Endodermal cell (in vitro differentiated cells): ENCODE data around the gene ARHGEF12. TPM values are rescaled to one million over a fixed set of nuclear protein-coding genes. Genes with fewer than 3 reads are reported as not detected.

ENCODE experiments used
- DNase-seq: peaks from one replicate; pipeline ENCODE4 v3.0.0-alpha.2; 2017
- H3K27ac ChIP-seq: 2 replicates; pipeline ENCODE4 v1.5.1; 2013; ENCODE audit warnings: mild to moderate bottlenecking, low read depth, low read length, moderate library complexity
- H3K27me3 ChIP-seq: 2 replicates; pipeline ENCODE4 v1.6.1; 2013; ENCODE audit warnings: mild to moderate bottlenecking, low read length, moderate library complexity; ENCODE audit not compliant: insufficient read depth, control insufficient read depth, poor library complexity, severe bottlenecking
- H3K36me3 ChIP-seq: 2 replicates; pipeline ENCODE4 v1.7.0; 2013; ENCODE audit warnings: mild to moderate bottlenecking, low read length, moderate library complexity; ENCODE audit not compliant: control insufficient read depth, insufficient read depth
- H3K4me1 ChIP-seq: one replicate; pipeline ENCODE4 v1.7.0; 2013; ENCODE audit warnings: low read length; ENCODE audit not compliant: control insufficient read depth, insufficient read depth
- H3K4me3 ChIP-seq: 2 replicates; pipeline ENCODE4 v1.5.1; 2013; ENCODE audit warnings: mild to moderate bottlenecking, low read length, moderate library complexity
- H3K9ac ChIP-seq: 2 replicates; pipeline ENCODE4 v1.6.1; 2013; ENCODE audit warnings: mild to moderate bottlenecking, low read length, moderate library complexity; ENCODE audit not compliant: poor library complexity, severe bottlenecking; ENCODE audit errors: extremely low read depth
- H3K9me3 ChIP-seq: 2 replicates; pipeline ENCODE4 v1.6.1; 2013; ENCODE audit warnings: mild to moderate bottlenecking, low read length, moderate library complexity; ENCODE audit not compliant: control insufficient read depth
- H3K27ac Mint-ChIP-seq: 2 replicates; pipeline ENCODE4 v1.8.0; 2020; ENCODE audit warnings: mixed read lengths
- H3K27me3 Mint-ChIP-seq: 2 replicates; pipeline ENCODE4 v1.8.0; 2021; ENCODE audit warnings: mild to moderate bottlenecking, mixed read lengths; ENCODE audit not compliant: insufficient read depth
- H3K36me3 Mint-ChIP-seq: 2 replicates; pipeline ENCODE4 v1.8.0; 2020; ENCODE audit warnings: low read depth, mixed read lengths
- H3K4me1 Mint-ChIP-seq: 2 replicates; pipeline ENCODE4 v1.8.0; 2020; ENCODE audit warnings: mixed read lengths
- H3K4me3 Mint-ChIP-seq: 2 replicates; pipeline ENCODE4 v1.8.0; 2020; ENCODE audit warnings: mild to moderate bottlenecking, moderate library complexity, mixed read lengths
- H3K9me3 Mint-ChIP-seq: 2 replicates; pipeline ENCODE4 v1.8.0; 2020; ENCODE audit warnings: mild to moderate bottlenecking, mixed read lengths
- CTCF ChIP-seq: fragments of 200-600 bp; sonication (generic); conservative IDR thresholded peaks from 2 replicates; pipeline ENCODE4 v1.5.0; 2021; ENCODE audit warnings: antibody characterized with exemption, mild to moderate bottlenecking
- WGBS, 2 experiments: methylation state at CpG; one replicate each; pipeline versions ENCODE4 v1.1.5 to v1.1.7; 2013; ENCODE audit warnings: missing lambda C conversion rate in 2 of 2, mixed read lengths in 1 of 2; ENCODE audit not compliant: insufficient coverage in 1 of 2, insufficient read length in 1 of 2; 5-methylcytosine and 5-hydroxymethylcytosine counted together
- total RNA-seq, 2 donors: library from RNA; stranded (reverse); fragmentation: NEBNext Ultra II Directional in 1 of 2; extraction: Animal tissue kit (Norgen Biotek cat#: 25700) in 1 of 2; gene quantifications; 2 replicates in 1 of 2; 3 replicates in 1 of 2; pipeline ENCODE4 v1.2.1, GENCODE V29; 2021

The ARHGEF12 gene
- total RNA-seq, 2 donors from 2014 or later: 35.3 to 38.7 TPM

- TF ChIP-seq CTCF: no peak
- 92 to 100% methylated on average over 1 of the region's 1 CpG for WGBS, 2 experiments
- Histone ChIP-seq H3K27me3 (no peaks in the 10 kb centered on the region), H3K27ac (no peak overlapping the region), H3K4me1 (peaks cover 5% of the 10 kb centered on the region), H3K9me3 (no peaks in the 10 kb centered on the region), H3K36me3 (peaks cover 23% of the 10 kb centered on the region), H3K9ac (no peak overlapping the region), H3K4me3 (no peak overlapping the region)
- Mint-ChIP-seq H3K4me3 (no peak overlapping the region), H3K36me3 (peaks cover 11% of the 10 kb centered on the region), H3K27me3 (no peaks in the 10 kb centered on the region), H3K27ac (no peak overlapping the region), H3K4me1 (peaks cover 22% of the 10 kb centered on the region), H3K9me3 (no peaks in the 10 kb centered on the region)
- DNase-seq: no peak
Measured at GRCh38 chr11:120333801-120334200, 2.4 kb upstream of the ARHGEF12 start.

GRCh38 chr11:120334332-120334731 lies 1.9 kb upstream of the ARHGEF12 start:
- WGBS, 2 experiments: 75% methylated on average over 1 of the region's 1 CpG; no CpG with 5 or more reads in 1 of the 2 experiments
- no peaks in the 10 kb centered on the region for H3K9me3 ChIP-seq
- H3K4me1 ChIP-seq: peaks cover 6% of the 10 kb centered on the region
- no peaks in the 10 kb centered on the region for H3K27me3 ChIP-seq
- Mint-ChIP-seq H3K27ac (no peak overlapping the region), H3K4me1 (peaks cover 25% of the 10 kb centered on the region), H3K27me3 (no peaks in the 10 kb centered on the region), H3K36me3 (peaks cover 11% of the 10 kb centered on the region), H3K4me3 (no peak overlapping the region), H3K9me3 (no peaks in the 10 kb centered on the region)
- no peak overlapping the region for H3K9ac ChIP-seq
- DNase-seq: no peak
- TF ChIP-seq CTCF: no peak
- peaks cover 19% of the 10 kb centered on the region for H3K36me3 ChIP-seq
- no peak overlapping the region for H3K4me3 ChIP-seq
- H3K27ac ChIP-seq: no peak overlapping the region

- H3K9ac ChIP-seq: peak overlapping the region; percentile 49
Measured at GRCh38 chr11:120334894-120335462, 1.2 kb upstream of the ARHGEF12 start.

More at GRCh38 chr11:120334894-120335462, 1.2 kb upstream of the ARHGEF12 start:
- peaks cover 31% of the 10 kb centered on the region for H3K4me1 Mint-ChIP-seq
- Histone ChIP-seq H3K27ac (no peak overlapping the region), H3K4me1 (peaks cover 10% of the 10 kb centered on the region), H3K27me3 (no peaks in the 10 kb centered on the region), H3K4me3 (peak overlapping the region; percentile 81), H3K9me3 (no peaks in the 10 kb centered on the region), H3K36me3 (peaks cover 13% of the 10 kb centered on the region)
- peak; percentile 83 for TF ChIP-seq CTCF
- H3K36me3 Mint-ChIP-seq: peaks cover 7% of the 10 kb centered on the region
- no peak overlapping the region for H3K27ac Mint-ChIP-seq
- peak; percentile 77 for DNase-seq
- WGBS, 2 experiments: 0 to 14% methylated on average over 3 to 8 of the region's 8 CpGs
- H3K27me3 Mint-ChIP-seq: no peaks in the 10 kb centered on the region
- H3K4me3 Mint-ChIP-seq: peak overlapping the region; percentile 99
- no peaks in the 10 kb centered on the region for H3K9me3 Mint-ChIP-seq
